Tibial nerve (tissue), 4 donors: ENCODE measurements around the gene MMP25. TPM values are rescaled to one million over a fixed set of nuclear protein-coding genes. Genes with fewer than 3 reads are reported as not detected.

Experiments used
- DNase-seq, 2 donors: peaks; one replicate each; pipeline ENCODE4 v3.0.0-alpha.2; 2019; ENCODE audit warnings: low spot score in 2 of 2
- H3K27ac ChIP-seq, 4 donors: fragments of 200-600 bp; sonication (generic) in 3 of 4; one replicate each; pipeline ENCODE4 v1.5.1; 2017 to 2019; ENCODE audit warnings: mild to moderate bottlenecking in 1 of 4
- H3K27me3 ChIP-seq, 2 donors: fragments of 200-600 bp; sonication (generic) in 1 of 2; one replicate each; pipeline versions ENCODE4 v1.5.1 to v1.6.0; 2017 to 2019
- H3K36me3 ChIP-seq, 3 donors: fragments of 200-600 bp; sonication (generic); one replicate each; pipeline ENCODE4 v1.5.1; 2018 to 2019
- H3K4me1 ChIP-seq, 4 donors: fragments of 200-600 bp; sonication (generic) in 3 of 4; one replicate each; pipeline ENCODE4 v1.5.1; 2017 to 2019
- H3K4me3 ChIP-seq, 4 donors: fragments of 200-600 bp; sonication (generic) in 3 of 4; one replicate each; pipeline ENCODE4 v1.5.1; 2017 to 2019; ENCODE audit warnings: mild to moderate bottlenecking in 1 of 4, moderate library complexity in 1 of 4
- H3K9me3 ChIP-seq, 4 donors: fragments of 200-600 bp; sonication (generic) in 3 of 4; one replicate each; pipeline ENCODE4 v1.5.1; 2017 to 2019
- EP300 ChIP-seq, 2 donors: sonication (generic); formaldehyde crosslinking; IDR thresholded peaks; one replicate each; pipeline ENCODE4 v1.6.1; 2017; ENCODE audit warnings: antibody characterized with exemption in 2 of 2, mild to moderate bottlenecking in 1 of 2
- POLR2A ChIP-seq, 2 donors: fragments of 450-650 bp; IDR thresholded peaks; one replicate each; pipeline ENCODE4 v1.6.1; 2017; ENCODE audit warnings: antibody characterized with exemption in 2 of 2, mild to moderate bottlenecking in 2 of 2, moderate library complexity in 2 of 2
- WGBS, 2 donors: methylation state at CpG; one replicate each; pipeline ENCODE4 v1.1.5; 2018; 5-methylcytosine and 5-hydroxymethylcytosine counted together
- total RNA-seq, 4 donors: library from RNA; depleted of rRNA; stranded (reverse); fragments of >200 nt; gene quantifications; one replicate each; pipeline ENCODE4 v1.1.0, GENCODE V29; 2016
- TF ChIP-seq, protein P1 (sequence below), 5 experiments: fragments of 200-600 bp in 3 of 5; fragments of 450-650 bp in 2 of 5; sonication (generic) in 3 of 5; IDR thresholded peaks; one replicate each; pipeline ENCODE4 v1.5.1; 2016 to 2019; ENCODE audit warnings: antibody characterized with exemption in 5 of 5, mild to moderate bottlenecking in 3 of 5, moderate library complexity in 2 of 5

Gene MMP25
- total RNA-seq, 4 donors from 2014 or later = under 0.01 to 0.42 TPM; not detected in 2

DNA sequence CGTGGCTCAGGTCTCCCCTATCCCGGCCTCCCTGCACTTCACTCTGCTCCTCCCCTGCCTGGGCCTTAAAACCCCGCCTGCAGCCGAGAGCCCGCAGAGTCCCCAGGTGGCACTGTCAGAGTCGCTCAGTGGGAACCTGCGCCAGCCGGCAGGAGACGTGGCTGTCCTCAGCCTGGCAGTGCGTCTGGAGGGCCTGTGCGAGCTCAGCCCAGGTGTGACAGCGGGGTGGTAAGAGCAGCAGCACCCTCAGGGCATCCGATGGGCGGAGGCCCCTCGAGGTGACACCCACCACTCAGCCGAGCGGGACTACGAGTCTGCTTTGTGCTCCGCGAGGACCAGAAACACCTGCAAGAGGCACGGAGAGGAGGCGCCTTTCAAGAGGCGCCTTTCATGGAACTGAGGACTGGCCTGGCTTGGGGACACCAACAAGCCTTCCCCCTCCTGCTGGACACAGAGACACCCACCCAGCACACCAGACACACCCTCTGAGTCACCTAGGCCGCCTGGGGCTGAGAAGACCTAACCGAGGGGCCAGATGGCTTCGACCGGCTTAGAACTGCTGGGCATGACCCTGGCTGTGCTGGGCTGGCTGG is 33.4 kb upstream of the MMP25 start, which contains the start of gene CLDN9:
TSS of gene CLDN9 (plus strand) at position 96 of the 593 bp plus-strand sequence. CDS start at position 536, 440 bp downstream.
- whole genome bisulfite sequencing, 2 donors = 32 to 37% methylated on average over 9 to 15 of the region's 27 CpGs
- H3K4me1 ChIP-seq = peaks cover 0 to 14% (median 4%) of the 10 kb centered on the region in 4 donors
- peaks cover 0 to 74% of the 10 kb centered on the region in 2 donors for H3K27me3 ChIP-seq
- DNase-seq = no peak
- H3K36me3 ChIP-seq = no peaks in the 10 kb centered on the region
- H3K9me3 ChIP-seq = no peaks in the 10 kb centered on the region
- H3K27ac ChIP-seq = no peak within 1 kb of the TSS
- no peak within 1 kb of the TSS for H3K4me3 ChIP-seq
- TF ChIP-seq EP300 (IDR thresholded peaks at IDR 0.05) = no peak
- TF ChIP-seq POLR2A (IDR thresholded peaks at IDR 0.05) = no peak
- TF ChIP-seq, protein P1, sequence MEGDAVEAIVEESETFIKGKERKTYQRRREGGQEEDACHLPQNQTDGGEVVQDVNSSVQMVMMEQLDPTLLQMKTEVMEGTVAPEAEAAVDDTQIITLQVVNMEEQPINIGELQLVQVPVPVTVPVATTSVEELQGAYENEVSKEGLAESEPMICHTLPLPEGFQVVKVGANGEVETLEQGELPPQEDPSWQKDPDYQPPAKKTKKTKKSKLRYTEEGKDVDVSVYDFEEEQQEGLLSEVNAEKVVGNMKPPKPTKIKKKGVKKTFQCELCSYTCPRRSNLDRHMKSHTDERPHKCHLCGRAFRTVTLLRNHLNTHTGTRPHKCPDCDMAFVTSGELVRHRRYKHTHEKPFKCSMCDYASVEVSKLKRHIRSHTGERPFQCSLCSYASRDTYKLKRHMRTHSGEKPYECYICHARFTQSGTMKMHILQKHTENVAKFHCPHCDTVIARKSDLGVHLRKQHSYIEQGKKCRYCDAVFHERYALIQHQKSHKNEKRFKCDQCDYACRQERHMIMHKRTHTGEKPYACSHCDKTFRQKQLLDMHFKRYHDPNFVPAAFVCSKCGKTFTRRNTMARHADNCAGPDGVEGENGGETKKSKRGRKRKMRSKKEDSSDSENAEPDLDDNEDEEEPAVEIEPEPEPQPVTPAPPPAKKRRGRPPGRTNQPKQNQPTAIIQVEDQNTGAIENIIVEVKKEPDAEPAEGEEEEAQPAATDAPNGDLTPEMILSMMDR (IDR thresholded peaks at IDR 0.05) = no peak

- TF ChIP-seq, protein P1 (IDR thresholded peaks at IDR 0.05) = no peak
- TF ChIP-seq POLR2A (IDR thresholded peaks at IDR 0.05) (no peak), EP300 (IDR thresholded peaks at IDR 0.05) (no peak)
- H3K4me1 ChIP-seq = peaks cover 0 to 14% (median under 1%) of the 10 kb centered on the region in 4 donors
- no peak for DNase-seq
- peaks cover 0 to 74% of the 10 kb centered on the region in 2 donors for H3K27me3 ChIP-seq
- no peaks in the 10 kb centered on the region for H3K9me3 ChIP-seq
- H3K27ac ChIP-seq = no peak overlapping the region
- 40 to 56% methylated on average over 12 to 14 of the region's 27 CpGs for WGBS, 2 donors
- no peaks in the 10 kb centered on the region for H3K36me3 ChIP-seq
- no peak overlapping the region for H3K4me3 ChIP-seq
Measured at GRCh38 chr16:3013491-3013951, 32.8 kb upstream of the MMP25 start.

GRCh38 chr16:3013998-3014690 is 32.2 kb upstream of the MMP25 start:
- peaks cover 0 to 11% (median 0%) of the 10 kb centered on the region in 4 donors for H3K4me1 ChIP-seq
- no peak for DNase-seq
- no peaks in the 10 kb centered on the region for H3K9me3 ChIP-seq
- no peaks in the 10 kb centered on the region for H3K36me3 ChIP-seq
- TF ChIP-seq EP300 (IDR thresholded peaks at IDR 0.05) = no peak
- TF ChIP-seq, protein P1 (IDR thresholded peaks at IDR 0.05) = no peak
- no peak for TF ChIP-seq POLR2A (IDR thresholded peaks at IDR 0.05)
- 45 to 57% methylated on average over 10 to 11 of the region's 12 CpGs for WGBS, 2 donors
- peaks cover 0 to 74% of the 10 kb centered on the region in 2 donors for H3K27me3 ChIP-seq
- H3K4me3 ChIP-seq = no peak overlapping the region
- H3K27ac ChIP-seq = no peak overlapping the region

DNA sequence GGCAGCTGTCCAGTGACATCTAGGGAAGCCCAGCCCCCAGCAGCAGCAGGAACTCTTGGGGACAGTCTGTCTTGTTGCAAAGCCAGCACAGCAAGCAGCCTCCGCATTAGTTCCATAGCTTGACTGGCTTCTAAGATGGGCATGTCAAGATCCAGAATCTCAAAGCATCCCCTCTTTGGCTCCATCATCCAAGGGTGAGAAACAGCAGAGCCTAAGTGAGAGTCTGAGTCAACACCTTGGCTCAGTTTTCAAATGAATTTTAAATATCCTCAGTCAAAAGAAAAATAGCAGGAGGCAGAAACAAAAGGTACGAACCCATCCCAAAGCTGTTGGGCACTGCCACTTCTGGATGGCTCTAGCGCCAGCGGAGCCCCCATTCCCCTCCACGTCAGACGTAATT is 31.4 kb upstream of the MMP25 start:
- no peaks in the 10 kb centered on the region for H3K36me3 ChIP-seq
- DNase-seq = no peak
- no peak overlapping the region for H3K4me3 ChIP-seq
- TF ChIP-seq POLR2A (IDR thresholded peaks at IDR 0.05) (no peak), EP300 (IDR thresholded peaks at IDR 0.05) (no peak)
- TF ChIP-seq, protein P1 (IDR thresholded peaks at IDR 0.05) = no peak
- 78 to 88% methylated on average over 6 of the region's 6 CpGs for WGBS, 2 donors
- H3K9me3 ChIP-seq = no peaks in the 10 kb centered on the region
- H3K27ac ChIP-seq = no peak overlapping the region
- H3K4me1 ChIP-seq = peaks cover 0 to 17% (median 5%) of the 10 kb centered on the region in 4 donors
- peaks cover 0 to 67% of the 10 kb centered on the region in 2 donors for H3K27me3 ChIP-seq
